Smooth muscle cell of the coronary artery (primary cell): Measurements from ENCODE around the gene FASTK. TPM values are rescaled to one million over a fixed set of nuclear protein-coding genes. Genes with fewer than 3 reads are reported as not detected.

Source experiments
- total RNA-seq: library from RNA; depleted of rRNA; stranded (reverse); fragments of >200 nt; gene quantifications from 2 replicates; pipeline ENCODE4 v1.2.3, GENCODE V29; 2014; ENCODE audit warnings: low replicate concordance

FASTK gene, protein sequence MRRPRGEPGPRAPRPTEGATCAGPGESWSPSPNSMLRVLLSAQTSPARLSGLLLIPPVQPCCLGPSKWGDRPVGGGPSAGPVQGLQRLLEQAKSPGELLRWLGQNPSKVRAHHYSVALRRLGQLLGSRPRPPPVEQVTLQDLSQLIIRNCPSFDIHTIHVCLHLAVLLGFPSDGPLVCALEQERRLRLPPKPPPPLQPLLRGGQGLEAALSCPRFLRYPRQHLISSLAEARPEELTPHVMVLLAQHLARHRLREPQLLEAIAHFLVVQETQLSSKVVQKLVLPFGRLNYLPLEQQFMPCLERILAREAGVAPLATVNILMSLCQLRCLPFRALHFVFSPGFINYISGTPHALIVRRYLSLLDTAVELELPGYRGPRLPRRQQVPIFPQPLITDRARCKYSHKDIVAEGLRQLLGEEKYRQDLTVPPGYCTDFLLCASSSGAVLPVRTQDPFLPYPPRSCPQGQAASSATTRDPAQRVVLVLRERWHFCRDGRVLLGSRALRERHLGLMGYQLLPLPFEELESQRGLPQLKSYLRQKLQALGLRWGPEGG
- total RNA-seq, result 40.1 and 78.2 TPM in 2 replicates

DNA sequence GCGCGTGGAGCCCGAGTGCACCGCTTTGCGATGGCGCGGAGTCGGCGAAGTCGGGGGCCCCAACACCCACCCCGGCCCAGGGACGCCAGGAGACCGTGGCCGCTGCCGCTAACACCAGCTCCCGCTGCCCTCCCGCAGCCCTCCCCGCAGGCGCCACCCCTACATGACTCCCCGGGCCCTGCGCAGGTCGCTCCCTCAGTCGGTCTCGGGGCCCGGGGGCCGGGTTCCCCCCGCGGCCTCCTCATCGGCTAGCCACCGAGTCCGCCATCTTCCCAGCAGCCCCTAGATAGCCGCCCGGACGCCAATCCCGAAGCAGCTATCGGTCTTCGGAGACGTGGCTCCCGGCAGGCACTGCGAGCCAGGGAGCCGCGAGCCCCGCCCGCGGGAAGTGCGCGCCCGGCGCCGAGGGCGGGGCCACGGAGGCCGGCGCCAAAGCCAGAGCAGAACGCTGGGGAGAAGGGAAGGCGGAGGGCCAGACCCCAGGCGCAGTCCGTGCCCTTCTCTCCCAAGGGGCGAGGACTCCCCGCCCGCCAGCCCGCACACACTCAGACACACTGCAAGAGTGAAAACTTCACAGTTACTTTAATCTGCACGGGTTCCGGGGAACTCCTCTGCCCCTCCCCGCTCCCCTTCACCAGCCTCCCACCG, at the start of gene FASTK:
TSS of gene FASTK (minus strand) at position 288 of the 648 bp plus-strand sequence. CDS start at position 245, 43 bp downstream.

DNA sequence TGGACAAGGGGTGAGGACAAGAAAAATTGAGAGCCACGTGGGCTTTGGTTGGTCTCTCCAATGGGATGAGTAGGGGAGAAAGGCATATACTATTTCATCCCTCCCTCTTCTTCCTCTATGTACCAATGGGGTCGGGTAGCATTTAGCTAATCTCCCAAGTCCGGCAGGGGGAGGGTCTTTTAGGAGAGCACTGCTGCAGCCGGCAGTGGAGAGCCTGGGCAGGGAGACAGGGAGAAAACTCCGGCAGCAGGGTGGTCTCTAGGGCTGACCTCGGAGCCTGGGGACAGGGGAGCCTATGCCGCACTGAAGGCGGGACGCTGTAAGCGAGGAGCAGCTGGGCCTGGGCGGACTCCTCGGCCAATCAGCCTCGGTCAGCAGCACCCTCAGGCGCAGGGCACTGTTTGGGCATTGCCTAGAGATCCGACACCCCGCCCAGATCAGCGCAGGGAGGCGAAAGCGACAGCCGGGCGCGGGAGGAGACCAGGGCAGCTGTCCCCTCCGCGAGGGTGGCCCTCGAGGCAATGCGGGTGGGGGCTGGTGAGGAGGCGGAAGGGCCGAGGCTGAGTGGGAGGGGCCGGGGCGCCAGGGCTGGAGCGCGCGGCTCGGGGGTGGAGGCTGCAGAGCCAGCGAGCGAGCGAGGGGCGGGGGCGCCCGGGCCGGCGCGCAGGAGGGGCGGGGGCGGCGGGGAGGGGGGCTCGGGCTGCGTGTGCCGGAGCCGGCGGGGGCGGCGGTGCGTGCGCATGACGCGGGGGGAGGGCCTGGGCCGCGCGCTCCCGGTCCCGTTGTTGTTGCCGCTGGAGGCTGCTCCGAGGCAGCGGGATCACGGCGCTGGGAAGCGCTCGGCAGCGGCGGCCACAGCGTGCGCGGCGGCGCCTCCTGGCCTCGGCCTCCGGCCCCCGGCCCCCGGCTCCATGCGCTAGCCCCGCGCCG, 5.3 kb upstream of the FASTK start, which contains the start of gene AGAP3:
TSS of gene AGAP3 (plus strand) at position 785 of the 930 bp plus-strand sequence. CDS start 267 bp downstream, outside the sequence.

DNA sequence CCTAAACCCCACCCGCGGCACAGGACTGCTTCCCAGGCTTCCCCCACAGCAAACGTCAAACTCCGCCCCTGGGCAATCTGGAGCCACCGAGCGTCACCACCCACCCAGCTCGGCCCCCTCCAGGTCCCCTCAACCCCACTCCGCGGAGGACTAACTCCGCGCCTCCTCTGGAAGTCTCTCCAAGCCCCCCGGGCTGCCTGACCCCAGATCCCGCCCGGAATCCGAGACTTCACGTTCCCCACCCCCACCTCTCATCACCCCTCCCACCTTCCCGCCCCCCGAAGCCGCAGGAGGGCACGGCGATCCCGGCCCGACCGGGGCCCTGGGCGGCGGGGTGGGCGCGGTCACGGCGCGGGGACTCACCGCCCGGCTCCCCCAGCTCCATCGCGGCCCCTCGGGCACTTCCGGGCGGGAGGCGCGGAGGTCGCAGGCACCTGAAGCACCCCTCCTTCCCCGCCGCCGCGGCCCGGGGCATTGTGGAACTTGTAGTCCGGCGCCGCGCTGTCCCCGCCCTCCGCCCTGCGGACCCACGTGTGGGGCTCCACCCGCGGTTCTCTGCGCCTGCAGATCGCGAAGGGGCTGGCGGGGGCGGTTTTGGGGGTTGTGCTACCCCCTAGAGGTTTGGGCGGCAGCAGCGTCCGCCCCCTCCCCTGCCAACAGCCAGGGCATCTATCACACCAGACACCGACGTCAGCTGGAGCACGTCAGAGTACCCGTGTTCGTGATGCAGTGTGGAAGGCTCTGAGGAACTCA, 2.6 kb upstream of the FASTK start, which contains the start of gene TMUB1:
TSS of gene TMUB1 (minus strand) at position 423 of the 753 bp plus-strand sequence. CDS start 930 bp downstream, outside the sequence.

DNA sequence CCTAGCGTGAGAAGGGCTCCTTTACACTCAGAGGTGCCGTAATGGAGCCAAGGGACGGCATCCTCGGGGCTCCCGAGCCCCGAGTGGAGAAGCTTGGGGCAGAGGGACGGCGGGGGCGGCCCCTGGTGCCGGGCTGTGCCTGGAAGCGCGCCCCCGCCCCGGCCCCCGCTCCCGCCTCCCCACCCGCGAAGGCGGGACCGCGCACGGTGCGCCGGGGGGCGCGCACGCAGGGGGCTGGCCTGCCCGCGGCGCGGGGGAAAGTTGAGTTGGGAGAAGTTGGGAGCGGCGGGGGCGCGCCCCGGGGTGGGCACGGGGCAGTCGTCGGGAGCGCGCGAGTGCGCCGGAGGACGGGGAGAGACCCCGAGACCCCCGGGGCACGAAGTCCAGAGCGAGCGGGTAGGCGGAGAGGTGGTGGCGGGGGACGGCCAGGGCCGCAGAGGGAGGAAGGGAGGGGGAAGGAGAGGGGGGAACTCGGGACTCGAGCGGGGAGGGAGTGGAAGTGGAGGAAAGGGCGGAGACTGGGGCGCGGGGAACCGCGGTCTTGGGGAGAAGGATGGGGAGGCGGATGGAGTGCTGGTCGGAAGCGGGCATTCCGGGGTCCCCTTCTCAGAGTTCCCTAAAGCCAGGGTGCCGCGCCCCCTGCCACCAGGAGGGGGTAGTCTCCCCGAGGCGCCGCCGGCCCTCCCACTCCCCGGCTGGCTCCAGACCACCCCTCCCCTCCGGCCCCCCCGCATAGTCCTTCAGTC, 21.1 kb downstream of the FASTK start, which contains the start of gene SLC4A2:
TSS of gene SLC4A2 (plus strand) at position 223 of the 746 bp plus-strand sequence. CDS start 2,399 bp downstream, outside the sequence.

DNA sequence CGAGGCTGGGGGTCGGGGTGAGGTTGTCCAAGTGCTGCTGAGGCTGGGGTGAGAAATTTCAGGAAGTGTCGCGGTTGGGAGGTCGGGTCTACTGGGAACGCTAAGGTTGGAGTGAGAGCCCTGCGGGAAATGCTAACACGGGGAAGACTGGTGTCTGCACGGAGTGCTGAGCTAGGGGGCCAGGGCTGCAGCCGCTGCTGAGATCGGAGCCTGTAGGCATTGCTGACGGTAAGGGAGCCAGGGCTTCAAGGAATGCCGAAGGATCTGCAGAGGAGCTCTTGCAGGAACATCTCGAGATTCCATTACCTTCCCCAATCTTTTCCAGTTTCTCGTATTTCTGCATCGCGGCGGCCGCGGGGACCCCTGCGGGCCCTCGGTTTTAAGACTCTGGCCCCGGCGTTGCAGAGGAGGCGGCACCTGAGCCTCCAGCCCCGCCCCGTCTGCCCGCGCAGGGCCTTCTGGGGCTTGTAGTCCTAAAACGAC, 23.1 kb downstream of the FASTK start, which contains the start of gene CDK5:
TSS of gene CDK5 (minus strand) at position 392 of the 483 bp plus-strand sequence. CDS start at position 343, 49 bp downstream.

DNA sequence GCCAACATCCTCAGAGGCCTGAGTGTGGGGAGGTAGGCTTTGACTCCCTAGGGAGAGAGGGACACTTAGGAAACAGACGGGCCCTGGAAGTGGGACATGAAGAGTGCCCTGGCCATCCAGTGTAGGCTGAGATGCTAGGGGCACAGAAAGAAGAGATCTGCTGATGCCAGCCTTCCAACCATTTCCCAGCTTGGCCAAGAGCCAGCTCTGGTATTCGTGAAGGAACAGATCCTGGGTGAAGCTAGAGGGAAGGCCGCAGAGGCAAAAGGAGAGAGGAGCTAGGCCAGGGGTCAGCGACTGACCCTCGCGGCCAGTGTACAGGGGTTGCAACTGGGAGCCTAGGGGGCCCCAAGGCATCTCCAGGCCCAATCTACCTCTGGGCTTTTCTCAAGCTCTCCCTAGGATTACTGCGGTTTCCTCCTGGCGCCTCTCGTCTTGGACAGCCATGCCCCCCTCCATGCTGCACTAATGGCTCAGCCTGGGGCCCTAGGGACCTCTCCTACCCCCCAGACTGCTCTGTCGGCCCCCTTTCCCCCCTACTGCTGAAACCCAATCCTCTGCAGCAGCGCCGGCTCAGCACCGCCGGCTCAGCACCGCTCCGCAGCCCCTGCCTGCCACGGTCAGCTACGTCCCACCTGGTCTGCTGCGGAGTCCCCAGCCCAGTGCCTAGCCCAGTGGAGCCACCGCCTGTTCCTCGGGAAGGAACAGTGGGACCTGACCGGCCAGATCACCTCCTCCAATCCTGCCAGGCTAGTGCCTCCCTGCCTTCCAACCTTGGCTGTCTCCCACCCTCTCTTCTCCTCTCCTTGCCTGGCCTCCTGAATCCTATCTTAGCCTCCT, 32.4 kb downstream of the FASTK start, which contains the start of gene ASIC3:
TSS of gene ASIC3 (plus strand) at position 556 of the 840 bp plus-strand sequence. CDS start 355 bp downstream, outside the sequence.

DNA sequence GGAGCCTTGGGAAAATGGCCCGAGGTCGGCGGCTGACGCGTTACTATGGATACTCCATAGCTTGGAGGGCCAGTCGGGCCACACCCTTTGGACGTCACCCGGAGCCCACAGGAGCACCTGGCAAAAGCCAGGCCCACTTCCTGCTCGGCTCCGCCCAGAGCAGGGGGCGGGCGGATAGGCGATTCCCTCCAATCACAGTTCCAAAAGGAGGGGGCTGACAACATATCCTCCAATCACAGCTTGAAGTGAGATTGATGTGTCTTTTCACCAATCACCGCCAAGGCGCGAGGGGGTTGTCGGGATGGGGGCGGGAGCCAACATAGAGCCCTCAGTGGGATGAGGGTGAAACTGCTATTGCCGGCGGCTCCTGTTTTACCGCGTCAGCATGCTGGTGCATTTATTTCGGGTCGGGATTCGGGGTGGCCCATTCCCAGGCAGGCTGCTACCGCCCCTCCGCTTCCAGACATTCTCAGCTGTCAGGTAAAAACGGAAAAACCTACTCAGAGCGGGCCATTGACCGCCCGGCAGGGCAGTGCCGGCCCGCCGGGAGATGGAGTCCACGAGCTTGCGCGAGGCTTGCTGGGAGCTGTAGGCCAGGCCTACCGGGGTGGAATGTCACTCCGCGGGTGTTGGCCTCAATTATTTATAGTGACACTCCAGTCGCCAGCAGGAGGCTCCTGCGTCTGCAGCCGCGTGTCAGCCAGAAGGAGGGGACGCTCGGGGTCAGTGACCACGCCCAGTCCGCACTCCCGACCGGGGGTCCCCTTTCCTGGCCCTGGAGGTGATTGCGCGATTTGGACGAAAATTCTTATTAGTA, 52.3 kb downstream of the FASTK start, which contains the start of gene ABCB8:
TSS of gene ABCB8 (plus strand) at position 320 of the 817 bp plus-strand sequence. CDS start at position 386, 66 bp downstream.

Other genes with a start within 250 kb of the FASTK start
- gene AOC1, start 228.3 kb downstream of the FASTK start, total RNA-seq, result not detected in 2 replicates
- gene KCNH2, start 102.5 kb downstream of the FASTK start, total RNA-seq, result 0.08 TPM in 1 of 2 replicates, not detected in the other
- gene NOS3, start 89.8 kb downstream of the FASTK start, total RNA-seq, result 0.53 and 1.3 TPM in 2 replicates
- gene ATG9B, start 56.3 kb downstream of the FASTK start, total RNA-seq, result 0.23 TPM in 1 of 2 replicates, not detected in the other
- gene ABCB8, start 52.4 kb downstream of the FASTK start, total RNA-seq, result 17.1 and 24.2 TPM in 2 replicates
- gene ASIC3, start 32.3 kb downstream of the FASTK start, total RNA-seq, result 0.23 TPM in 1 of 2 replicates, not detected in the other
- gene CDK5, start 22.9 kb downstream of the FASTK start, total RNA-seq, result 18.5 and 35.2 TPM in 2 replicates
- 89.1 and 103 TPM in 2 replicates for gene SLC4A2, start 21.2 kb downstream of the FASTK start, total RNA-seq
- 7.8 and 22.4 TPM in 2 replicates for gene TMUB1, start 2.7 kb upstream of the FASTK start, total RNA-seq
- gene AGAP3, start 5.7 kb upstream of the FASTK start, total RNA-seq, result 31.1 and 36.3 TPM in 2 replicates
- not detected in 2 replicates for gene GBX1, start 86.9 kb upstream of the FASTK start, total RNA-seq
- gene ASB10, start 106.4 kb upstream of the FASTK start, total RNA-seq, result not detected in 2 replicates
- not detected in 2 replicates for gene H2BK1, start 129.7 kb upstream of the FASTK start, total RNA-seq
- gene ABCF2, start 146.4 kb upstream of the FASTK start, total RNA-seq, result 39.8 and 50.4 TPM in 2 replicates
- 40.2 and 71.5 TPM in 2 replicates for gene CHPF2, start 151.7 kb upstream of the FASTK start, total RNA-seq
- 20.7 and 55.0 TPM in 2 replicates for gene SMARCD3, start 167.9 kb upstream of the FASTK start, total RNA-seq